ENCODE measurements around the gene FBXL12. TPM values are rescaled to one million over a fixed set of nuclear protein-coding genes. Genes with fewer than 3 reads are reported as not detected.
A peak's percentile ranks its signal among the peaks of the same experiment; 100 is the strongest.
"Not testable (repeated sequence)": the region's sequence is repeated elsewhere in the genome, so short reads cannot be mapped to it uniquely, and the experiment has no call there.

Gene FBXL12
- total RNA-seq, 1 experiment from 2014 or later: 20.6 TPM

DNA sequence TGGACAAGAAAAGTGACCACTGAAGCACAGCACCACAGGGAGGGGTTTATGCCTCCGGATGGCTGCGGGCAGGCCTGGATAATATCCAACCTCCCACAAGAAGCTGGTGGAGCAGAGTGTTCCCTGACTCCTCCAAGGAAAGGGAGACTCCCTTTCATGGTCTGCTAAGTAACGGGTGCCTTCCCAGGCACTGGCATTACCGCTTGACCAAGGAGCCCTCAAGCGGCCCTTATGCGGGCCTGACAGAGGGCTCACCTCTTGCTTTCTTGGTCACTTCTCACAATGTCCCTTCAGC, 27.9 kb downstream of the FBXL12 start:
- not testable (repeated sequence) for H3K36me3 ChIP-seq

DNA sequence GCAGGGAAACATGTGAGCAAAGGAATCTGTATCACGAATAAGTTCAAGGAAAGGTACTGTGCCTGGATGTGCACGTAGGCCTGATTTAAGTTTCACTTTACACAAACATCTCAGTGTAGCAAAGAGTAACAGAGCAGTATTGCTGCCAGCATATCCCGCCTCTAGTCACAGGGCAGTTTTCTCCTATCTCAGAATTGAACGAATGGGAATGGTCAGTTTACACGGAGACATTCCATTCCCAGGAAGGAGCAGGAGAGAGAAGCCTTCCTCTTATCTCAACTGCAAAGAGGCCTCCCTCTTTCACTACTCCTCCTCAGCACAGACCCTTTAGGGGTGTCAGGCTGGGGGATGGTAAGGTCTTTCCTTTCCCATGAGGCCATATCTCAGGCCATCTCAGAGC, 29.3 kb downstream of the FBXL12 start:
- not testable (repeated sequence) for DNase-seq; H3K27ac ChIP-seq; H3K27me3 ChIP-seq; H3K4me3 ChIP-seq; H3K36me3 ChIP-seq; H3K9me3 ChIP-seq (replicated peaks); H3K4me1 ChIP-seq

More for the DNA sequence above, 27.9 kb downstream of the FBXL12 start:
- H3K4me1 ChIP-seq; H3K27ac ChIP-seq; DNase-seq; H3K9me3 ChIP-seq (replicated peaks); H3K27me3 ChIP-seq: not testable (repeated sequence)
- H3K4me3 ChIP-seq: peak overlapping the region; percentile 58

DNA sequence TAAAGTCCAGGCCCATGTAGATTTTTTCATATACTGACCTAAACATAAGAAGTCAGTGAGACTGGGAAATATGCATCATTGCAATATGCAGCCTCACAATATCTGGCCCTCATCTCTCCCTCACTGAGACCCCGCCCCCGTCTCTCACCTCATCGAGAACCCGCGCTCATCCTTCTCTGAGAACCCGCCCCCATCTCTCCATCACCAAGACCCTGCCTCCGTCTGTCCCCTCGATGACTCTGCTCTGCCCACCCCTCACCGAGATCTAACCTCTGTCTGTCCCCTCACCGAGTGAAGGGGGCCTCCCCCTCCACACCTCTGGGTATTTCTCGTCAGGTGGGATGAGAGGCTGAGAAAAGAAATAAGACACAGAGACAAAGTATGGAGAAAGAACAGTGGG, 29.8 kb downstream of the FBXL12 start:
- no peak overlapping the region for H3K27ac ChIP-seq
- no peaks in the 10 kb centered on the region for H3K36me3 ChIP-seq
- H3K4me1 ChIP-seq: no peaks in the 10 kb centered on the region
- no peak for DNase-seq
- no peaks in the 10 kb centered on the region for H3K27me3 ChIP-seq
- H3K4me3 ChIP-seq: no peak overlapping the region
- H3K9me3 ChIP-seq (replicated peaks): no peaks in the 10 kb centered on the region

DNA sequence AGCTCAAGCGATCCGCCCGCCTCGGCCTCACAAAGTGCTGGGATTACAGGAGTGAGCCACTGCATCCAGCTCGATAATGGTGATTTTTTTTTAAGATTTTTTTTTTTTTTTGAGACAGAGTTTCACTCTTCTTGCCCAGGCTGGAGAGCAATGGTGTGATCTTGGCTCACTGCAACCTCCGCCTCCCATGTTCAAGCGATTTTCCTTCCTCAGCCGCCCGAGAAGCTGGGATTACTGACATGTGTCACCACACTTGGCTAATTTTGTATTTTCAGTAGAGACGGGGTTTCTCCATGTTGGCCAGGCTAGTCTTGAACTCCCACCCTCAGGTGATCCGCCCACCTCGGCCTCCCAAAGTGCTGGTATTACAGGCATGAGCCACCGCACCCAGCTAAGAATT, 30.3 kb downstream of the FBXL12 start:
- not testable (repeated sequence) for H3K4me3 ChIP-seq; DNase-seq; H3K4me1 ChIP-seq; H3K27ac ChIP-seq; H3K9me3 ChIP-seq (replicated peaks); H3K27me3 ChIP-seq; H3K36me3 ChIP-seq

DNA sequence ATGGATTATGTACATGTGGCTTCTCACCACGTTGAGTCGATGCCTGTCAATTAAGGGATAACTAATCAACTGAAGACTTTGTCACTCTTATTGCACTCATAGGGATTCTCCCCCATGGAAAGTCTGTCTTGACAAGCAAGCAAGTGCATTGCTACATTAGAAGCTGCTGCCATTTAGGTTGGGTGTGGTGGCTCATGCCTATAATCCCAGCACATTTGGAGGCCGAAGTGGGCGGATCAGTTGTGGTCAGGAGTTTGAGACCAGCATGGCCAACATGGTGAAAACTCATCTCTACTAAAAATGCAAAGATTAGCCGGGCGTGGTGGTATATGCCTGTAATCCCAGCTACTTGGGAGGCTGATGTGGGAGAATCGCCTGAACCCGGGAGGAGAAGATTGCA, 32.1 kb downstream of the FBXL12 start:
- no peak for DNase-seq
- Histone ChIP-seq H3K4me3 (no peak overlapping the region), H3K9me3 (replicated peaks) (no peaks in the 10 kb centered on the region), H3K27me3 (no peaks in the 10 kb centered on the region), H3K4me1 (no peaks in the 10 kb centered on the region), H3K36me3 (no peaks in the 10 kb centered on the region), H3K27ac (no peak overlapping the region)

DNA sequence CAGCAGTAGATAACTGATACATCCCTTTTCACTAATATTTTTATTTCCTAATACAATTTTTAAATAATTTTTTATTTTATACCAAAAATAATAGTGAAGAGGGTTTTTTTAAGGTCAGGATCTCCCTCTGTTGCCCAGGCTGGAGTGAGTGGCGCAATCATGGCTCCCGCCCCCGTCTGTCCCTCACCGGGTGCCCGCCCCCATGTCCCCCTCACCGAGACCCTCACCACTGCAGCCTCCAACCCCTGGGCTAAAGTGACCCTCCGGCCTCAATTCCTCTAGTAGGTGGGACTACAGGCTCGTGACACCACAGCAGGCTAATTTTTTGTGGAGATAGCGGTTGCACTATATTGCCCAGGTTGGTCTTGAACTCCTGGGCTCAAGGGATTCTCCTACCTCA, 32.5 kb downstream of the FBXL12 start:
- H3K36me3 ChIP-seq: no peaks in the 10 kb centered on the region
- H3K9me3 ChIP-seq (replicated peaks): no peaks in the 10 kb centered on the region
- H3K4me3 ChIP-seq: peak overlapping the region; percentile 79
- H3K27ac ChIP-seq: no peak overlapping the region; the same call in 1 of the 2 replicates
- no peaks in the 10 kb centered on the region for H3K4me1 ChIP-seq
- no peaks in the 10 kb centered on the region for H3K27me3 ChIP-seq
- no peak for DNase-seq

DNA sequence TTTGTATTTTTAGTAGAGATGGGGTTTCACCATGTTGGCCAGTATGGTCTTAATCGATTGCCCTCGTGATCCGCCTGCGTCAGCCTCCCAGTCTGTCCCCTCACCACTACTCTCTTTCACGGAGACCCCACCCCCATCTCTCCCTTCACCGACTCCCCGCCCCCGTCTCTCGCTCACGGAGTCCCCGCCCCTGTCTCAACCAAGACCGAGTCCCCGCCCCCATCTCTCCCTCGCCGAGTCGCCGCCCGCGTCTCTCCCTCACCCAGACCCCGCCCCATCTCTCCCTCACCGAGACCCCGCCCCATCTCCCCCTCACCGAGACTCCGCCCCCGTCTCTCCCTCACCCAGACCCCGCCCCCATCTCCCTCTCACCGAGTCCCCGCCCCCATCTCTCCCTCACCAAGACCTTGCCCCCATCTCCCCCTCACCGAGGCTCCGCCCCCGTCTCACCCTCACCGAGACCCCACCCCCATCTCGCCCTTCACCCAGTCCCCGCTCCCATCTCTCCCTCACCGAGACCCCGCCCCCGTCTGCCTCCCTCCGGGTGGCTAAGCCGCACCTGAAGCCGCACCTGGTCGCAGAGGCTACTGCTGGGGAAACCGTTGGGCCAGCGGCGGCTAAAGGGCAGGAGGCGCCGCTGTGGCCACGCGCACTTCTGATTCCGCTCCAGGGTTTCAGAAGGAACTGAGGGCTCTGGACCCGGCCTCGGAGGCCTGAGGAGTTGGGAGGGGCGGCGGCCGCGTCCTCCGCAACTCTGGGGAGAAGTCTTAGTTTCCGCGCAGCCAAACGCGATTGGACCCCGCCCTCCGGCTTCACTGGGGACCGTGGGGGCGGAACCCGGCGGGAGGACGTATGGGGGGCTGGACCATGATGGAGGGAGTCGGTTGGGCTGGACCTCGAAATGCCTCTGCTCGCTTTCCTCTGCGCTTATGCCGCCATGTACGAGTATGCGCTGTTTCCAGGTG, 33.2 kb downstream of the FBXL12 start:
- peak overlapping the region; percentile 79 for H3K4me3 ChIP-seq
- peak; percentile 96 to 98 for DNase-seq
- no peaks in the 10 kb centered on the region for H3K36me3 ChIP-seq
- H3K9me3 ChIP-seq (replicated peaks): no peaks in the 10 kb centered on the region
- H3K27me3 ChIP-seq: no peaks in the 10 kb centered on the region
- peak overlapping the region; percentile 34; the same call in 1 of the 2 replicates for H3K27ac ChIP-seq
- no peaks in the 10 kb centered on the region for H3K4me1 ChIP-seq

DNA sequence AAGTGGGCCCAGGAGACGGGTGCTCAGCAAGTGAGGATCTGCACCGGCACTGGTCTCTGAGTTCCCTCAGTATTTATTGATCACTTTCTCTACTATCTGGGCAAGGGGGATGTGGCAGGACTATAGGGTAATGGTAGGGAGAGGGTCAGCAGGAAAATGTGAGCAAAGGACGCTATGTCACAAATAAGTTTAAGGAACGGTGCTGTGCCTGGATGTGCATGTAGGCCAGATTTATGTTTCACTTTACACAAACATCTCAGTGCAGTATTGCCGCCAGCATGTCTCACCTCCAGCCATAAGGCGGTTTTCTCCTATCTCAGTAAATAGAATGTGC, 34.7 kb downstream of the FBXL12 start:
- not testable (repeated sequence) for H3K36me3 ChIP-seq; H3K9me3 ChIP-seq (replicated peaks); H3K4me1 ChIP-seq; DNase-seq; H3K27me3 ChIP-seq; H3K27ac ChIP-seq
- peak overlapping the region; percentile 61 for H3K4me3 ChIP-seq

DNA sequence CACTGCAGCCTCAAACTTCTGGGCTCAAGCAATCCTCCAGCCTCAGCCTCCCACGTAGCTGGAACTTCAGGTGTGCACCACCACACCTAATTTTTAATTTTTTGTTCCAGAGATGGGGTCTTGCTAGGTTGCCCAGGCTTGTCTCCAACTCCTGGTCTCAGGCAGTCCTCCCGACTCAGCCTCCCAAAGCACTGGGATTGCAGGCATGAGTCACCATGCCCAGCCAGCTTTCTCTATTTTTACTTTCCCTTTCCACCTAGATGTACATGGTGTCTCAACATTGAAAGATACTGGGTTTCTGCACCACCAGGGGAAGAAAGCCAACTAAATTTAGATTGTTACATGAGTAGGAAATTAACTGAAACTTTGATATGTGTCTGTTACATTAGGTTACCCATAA, 36.5 kb downstream of the FBXL12 start:
- Histone ChIP-seq H3K36me3 (no peaks in the 10 kb centered on the region), H3K27me3 (no peaks in the 10 kb centered on the region), H3K9me3 (replicated peaks) (no peaks in the 10 kb centered on the region), H3K4me1 (no peaks in the 10 kb centered on the region), H3K4me3 (no peak overlapping the region), H3K27ac (no peak overlapping the region)
- DNase-seq: no peak

DNA sequence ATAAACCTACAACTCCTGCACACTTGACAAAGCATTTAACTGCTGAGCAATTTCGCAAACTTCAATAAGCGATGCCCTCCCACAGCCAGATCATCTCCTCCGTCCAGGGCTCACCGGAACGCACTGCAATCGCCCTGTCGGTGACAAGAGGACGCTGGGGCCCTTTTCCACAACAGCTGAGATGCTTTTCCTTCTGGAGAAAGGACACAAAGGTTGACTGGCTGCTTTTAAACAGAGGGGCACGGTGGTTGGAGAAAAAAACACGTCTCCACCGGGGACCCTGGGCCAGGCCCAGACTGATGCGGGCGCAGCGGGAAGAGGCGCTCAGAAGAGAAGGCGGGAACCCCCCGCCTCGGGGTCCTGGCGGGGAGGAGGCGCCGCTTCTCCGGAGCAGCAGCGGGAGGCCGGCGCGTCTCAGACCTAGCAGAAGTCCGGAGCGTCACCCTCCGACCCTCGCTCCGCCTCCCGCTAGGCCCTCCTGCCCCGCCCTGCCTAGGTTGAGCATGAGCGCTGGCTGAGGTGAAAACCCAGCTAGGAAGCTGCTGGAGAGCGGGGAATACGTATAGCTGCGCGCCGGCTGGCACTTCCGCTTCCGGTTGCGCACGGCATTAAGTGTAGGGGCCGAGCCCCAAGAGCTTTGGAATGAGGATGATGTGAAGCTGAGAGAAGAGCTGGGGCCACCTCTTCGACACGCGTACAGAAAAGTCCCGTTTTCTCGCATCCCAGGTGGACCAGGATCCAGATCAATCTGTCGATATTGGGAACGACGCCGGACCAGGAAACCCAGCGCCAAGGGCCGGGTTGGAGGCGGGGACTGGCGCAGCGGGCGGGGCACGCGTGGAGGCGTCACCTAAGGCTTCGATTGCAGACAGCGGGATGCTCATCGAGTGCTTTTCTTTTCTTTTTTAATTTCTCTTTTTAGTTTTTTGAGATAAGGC, 50.4 kb downstream of the FBXL12 start, which contains the start of gene ZNF846:
ZNF846 (minus strand) TSS at position 564 of the 938 bp plus-strand sequence. CDS start 3,788 bp downstream, outside the sequence.
- Histone ChIP-seq H3K36me3 (no peaks in the 10 kb centered on the region), H3K4me1 (no peaks in the 10 kb centered on the region), H3K4me3 (peak within 1 kb of the TSS; percentile 66), H3K9me3 (replicated peaks) (no peaks in the 10 kb centered on the region), H3K27me3 (no peaks in the 10 kb centered on the region), H3K27ac (peak within 1 kb of the TSS; percentile 58)
- peak; percentile 96 for DNase-seq

Other genes with a start within 250 kb of the FBXL12 start
- gene ZNF121, start 234.6 kb downstream of the FBXL12 start, total RNA-seq (2014; rRNA removed; shearing (Covaris generic)): 69.0 and 71.2 TPM in 2 replicates
- 26.5 and 26.9 TPM in 2 replicates for gene ZNF561, start 197.8 kb downstream of the FBXL12 start, total RNA-seq (2014; rRNA removed; shearing (Covaris generic))
- 34.7 and 37.6 TPM in 2 replicates for gene ZNF562, start 144.0 kb downstream of the FBXL12 start, total RNA-seq (2014; rRNA removed; shearing (Covaris generic))
- 0.89 and 3.1 TPM in 2 replicates for gene ZNF846, start 50.3 kb downstream of the FBXL12 start, total RNA-seq (2014; rRNA removed; shearing (Covaris generic))
- 250 and 326 TPM in 2 replicates for gene UBL5, start 8.8 kb upstream of the FBXL12 start, total RNA-seq (2014; rRNA removed; shearing (Covaris generic))
- gene PIN1, start 16.2 kb upstream of the FBXL12 start, total RNA-seq (2014; rRNA removed; shearing (Covaris generic)): 90.1 and 105 TPM in 2 replicates
- gene OLFM2, start 117.4 kb upstream of the FBXL12 start, total RNA-seq (2014; rRNA removed; shearing (Covaris generic)): 0.20 TPM in 1 of 2 replicates, not detected in the other
- not detected in 2 replicates for gene COL5A3, start 191.4 kb upstream of the FBXL12 start, total RNA-seq (2014; rRNA removed; shearing (Covaris generic))
- not detected in 2 replicates for gene RDH8, start 194.4 kb upstream of the FBXL12 start, total RNA-seq (2014; rRNA removed; shearing (Covaris generic))

Measured in SJCRH30 (cell line).